GM19351 (cell line): ENCODE results near the gene CDYL2.

Experiments
- ATAC-seq: cut with Tn5 transposase; IDR thresholded peaks from one replicate; pipeline ENCODE4 v1.9.1; 2021; ENCODE audit warnings: mild to moderate bottlenecking, moderate library complexity; ENCODE audit not compliant: unreplicated experiment

CDYL2 gene

DNA sequence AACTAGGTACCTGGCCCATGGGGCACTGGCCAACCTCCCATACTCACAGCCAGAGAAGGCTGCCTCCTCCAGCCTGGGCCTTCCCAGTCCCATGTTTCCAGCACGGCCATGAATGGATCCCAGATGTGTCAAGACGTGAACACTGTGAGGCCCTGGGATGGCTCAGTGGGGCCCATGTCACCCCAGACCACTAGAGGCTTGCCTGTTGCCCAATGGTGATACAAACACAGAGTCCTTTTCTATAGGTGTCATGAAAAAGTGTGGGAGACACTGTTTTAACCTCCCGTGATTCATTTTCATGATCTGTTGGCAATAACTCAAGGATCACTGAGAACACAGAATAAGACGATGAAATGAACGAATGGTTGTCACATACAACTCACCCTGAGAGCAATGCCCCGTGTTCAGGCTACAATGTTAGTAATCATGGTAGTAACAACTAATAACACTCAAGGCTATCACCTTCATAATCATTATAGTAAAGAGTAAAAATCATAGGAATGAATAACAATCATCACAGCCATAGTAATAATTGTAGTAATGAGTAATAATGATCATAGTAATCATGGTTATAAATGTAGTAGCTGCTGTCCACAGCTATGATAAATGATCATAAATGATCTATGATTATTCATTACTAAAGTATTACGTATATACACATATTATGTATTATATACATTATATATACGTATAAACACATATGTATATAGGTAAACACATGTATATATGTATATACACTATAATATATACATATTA, 199.6 kb downstream of the CDYL2 start:
- ATAC-seq: no peak

DNA sequence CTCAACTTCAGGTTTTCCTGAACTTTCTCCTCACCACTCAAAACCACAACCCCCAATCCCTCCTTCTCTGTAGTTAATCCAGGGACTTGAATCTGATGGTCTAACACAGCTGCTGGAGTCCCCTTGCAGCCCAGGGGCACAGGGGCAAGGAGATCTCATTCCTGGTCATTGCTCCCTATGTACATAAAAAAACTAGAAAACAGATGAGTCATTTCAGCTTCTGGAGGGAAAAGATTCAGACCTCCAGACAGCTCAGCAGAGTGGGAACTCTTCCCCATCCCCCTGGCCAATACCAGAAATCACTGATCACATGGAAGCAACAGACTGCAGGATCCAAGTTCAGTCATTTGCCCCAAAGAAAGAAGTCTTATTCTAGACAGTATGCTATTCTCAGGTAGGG, 201.5 kb downstream of the CDYL2 start:
- ATAC-seq: no peak

GRCh38 chr16:80601182-80601581, 203.2 kb downstream of the CDYL2 start:
- ATAC-seq: no peak

GRCh38 chr16:80599466-80599865, 204.9 kb downstream of the CDYL2 start:
- ATAC-seq: no peak

DNA sequence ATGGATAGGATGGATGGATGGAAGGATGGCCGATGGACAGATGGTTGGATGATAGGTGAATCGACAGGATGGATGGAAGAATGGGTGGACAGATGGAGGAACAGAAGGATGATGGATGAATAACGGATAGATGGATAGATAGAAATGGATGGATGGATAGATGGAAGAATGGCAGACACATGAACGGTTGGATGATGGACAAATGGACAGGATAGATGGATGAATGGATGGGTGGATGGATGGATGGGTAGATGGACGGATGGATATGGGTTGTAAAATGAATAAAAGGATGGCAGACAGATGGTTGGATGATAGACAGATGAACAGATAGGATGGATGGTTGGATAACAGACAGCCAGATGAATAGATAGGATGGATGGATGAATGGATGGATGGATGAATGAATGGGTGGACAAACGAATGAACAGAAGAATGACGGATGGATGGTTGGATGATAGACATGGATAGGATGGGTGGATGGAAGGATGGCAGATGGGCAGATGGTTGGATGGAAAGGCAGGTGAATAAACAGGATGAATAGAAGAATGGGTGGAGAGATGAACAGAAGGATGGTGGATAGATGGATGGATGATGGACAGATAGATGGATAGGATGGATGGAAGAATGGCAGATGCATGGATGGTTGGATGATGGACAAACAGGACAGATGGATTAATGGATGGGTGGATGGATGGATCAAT, 207.7 kb downstream of the CDYL2 start:
- ATAC-seq: no peak

- no peak for ATAC-seq
These were observed 209.6 kb downstream of the CDYL2 start for GRCh38 chr16:80594756-80595155.

GRCh38 chr16:80592273-80592672, 212.1 kb downstream of the CDYL2 start:
- ATAC-seq: no peak

GRCh38 chr16:80591071-80591915, 213.1 kb downstream of the CDYL2 start:
- peak; percentile 58 for ATAC-seq

DNA sequence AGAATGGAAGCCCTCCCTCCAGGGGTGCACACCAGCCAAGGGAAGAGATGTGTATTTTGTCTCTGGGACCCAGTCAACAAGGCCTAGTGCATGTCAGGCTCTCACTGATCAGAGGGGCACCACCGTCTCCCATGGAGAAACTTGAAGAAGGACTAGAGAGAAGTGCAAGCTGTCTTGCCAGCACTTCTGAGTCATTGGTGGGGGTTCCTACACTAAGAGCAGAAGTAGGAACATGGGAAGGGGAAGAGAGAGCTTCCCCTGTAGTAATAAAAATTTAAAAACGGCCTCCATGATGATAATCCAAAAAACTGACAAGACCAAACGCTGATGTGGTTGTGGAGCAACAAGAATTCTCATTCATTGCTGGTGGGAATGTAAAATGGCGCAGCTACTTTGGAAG, 217.3 kb downstream of the CDYL2 start:
- no peak for ATAC-seq

DNA sequence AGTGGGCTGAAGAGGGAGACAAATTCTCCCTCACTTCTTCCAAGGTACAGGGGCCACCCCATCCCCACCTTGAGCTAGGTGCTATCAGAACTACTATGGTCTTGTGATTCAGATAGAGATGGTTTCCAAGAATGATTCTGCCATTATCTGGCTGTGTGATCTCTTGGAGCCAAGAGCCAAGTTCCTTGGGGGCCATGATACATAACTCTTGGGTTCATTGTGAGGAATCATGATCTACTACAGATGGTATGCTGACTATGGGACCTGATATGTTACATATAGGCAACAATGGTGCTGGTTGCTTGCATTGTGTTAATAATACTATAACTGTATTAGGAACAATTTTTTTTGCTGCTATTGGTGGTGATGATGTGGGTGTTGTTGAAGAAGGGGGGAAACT, 217.9 kb downstream of the CDYL2 start:
- no peak for ATAC-seq

GRCh38 chr16:80585764-80586163, 218.6 kb downstream of the CDYL2 start:
- ATAC-seq: peak; percentile 68

DNA sequence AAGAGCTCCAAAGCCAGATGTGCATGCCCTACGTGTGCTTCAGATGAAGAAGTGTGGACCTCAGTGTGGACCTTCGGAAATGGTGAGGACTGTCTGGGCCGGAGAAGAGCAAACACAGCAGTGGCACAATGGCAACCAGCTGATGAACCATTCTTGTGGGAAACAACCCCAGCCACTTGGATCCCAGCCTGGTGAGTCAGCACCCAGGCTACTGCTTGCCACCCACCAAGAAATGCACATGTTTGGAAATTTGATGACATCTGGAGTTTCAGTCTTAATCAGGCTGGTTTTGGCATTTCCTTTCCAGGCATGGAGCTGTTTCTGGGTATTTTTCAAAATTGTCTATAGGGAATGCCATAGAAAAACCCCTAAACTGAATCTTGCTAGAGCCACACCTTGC, 220.9 kb downstream of the CDYL2 start:
- no peak for ATAC-seq

DNA sequence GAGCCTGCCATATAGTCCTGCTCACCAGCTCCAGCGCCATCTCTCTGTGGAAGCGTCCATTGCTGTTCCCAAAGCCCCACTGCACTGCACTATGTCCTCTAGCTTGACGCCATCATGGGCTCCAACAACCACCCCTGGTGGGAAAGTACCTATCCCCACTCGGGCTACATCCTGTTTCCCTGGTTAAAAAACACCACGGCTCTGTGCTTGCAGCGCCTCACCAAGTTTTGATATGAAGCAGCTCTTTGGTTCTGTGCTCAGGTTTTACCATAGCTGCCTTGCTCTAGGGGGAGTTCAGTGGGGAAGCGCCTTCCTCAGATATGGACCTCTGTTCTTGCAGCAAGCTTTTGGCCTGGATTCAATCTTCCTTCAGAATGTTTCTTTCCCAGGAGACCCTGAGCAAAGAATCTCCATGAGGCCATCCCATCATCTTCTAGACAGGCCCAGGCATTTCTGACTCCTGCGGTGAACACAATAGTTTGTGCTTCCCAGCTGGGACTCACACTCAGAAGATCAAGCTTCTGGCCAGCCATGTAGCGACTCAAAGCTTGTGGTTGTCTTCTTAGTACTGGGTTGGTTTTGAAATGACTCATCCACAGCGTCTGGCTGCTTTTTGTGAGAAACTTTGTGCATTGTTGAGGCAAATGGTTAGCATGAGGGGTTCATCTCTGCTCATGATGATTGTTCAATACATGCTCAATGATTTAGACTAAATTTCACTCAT, 224.1 kb downstream of the CDYL2 start:
- ATAC-seq: peak; percentile 85

GRCh38 chr16:80577485-80578280, 226.7 kb downstream of the CDYL2 start:
- ATAC-seq: no peak

DNA sequence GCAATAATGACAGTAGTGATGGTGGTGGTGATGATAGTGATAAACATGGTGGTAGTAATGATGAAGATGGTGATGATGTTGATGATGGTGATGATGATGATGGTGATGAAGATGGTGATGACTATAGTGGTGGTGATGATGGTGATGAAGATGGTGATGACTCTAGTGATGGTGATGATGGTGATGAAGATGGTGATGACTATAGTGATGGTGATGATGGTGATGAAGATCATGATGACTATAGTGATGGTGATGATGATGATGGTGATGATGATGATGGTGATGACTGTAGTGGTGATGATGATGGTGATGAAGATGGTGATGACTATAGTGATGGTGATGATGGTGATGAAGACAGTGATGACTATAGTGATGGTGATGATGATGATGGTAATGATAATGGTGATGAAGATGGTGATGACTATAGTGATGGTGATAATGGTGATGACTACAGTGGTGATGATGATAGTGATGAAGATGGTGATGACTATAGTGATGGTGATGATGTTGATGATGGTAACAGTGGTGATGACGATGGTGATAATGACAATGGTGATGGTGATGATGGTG, 228.0 kb downstream of the CDYL2 start:
- no peak for ATAC-seq

DNA sequence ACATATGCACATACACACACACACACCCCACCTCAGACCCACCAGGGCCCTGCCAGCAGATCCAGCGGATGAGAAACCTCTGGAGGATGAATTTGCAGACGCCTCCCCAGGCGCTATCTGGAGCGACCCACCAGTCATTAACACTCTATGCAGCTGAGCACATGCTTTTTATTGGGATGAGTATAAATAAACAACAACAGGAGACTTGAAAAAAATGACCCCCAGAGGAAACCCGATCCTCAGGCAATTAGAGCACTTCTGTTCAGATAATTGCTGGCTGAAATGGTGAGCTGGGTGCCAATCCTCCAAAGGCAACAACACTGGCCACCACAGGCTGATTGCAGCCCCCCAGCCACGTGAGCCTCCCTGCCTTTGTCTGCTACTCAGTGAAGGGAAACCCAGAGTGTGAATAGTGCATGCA, 230.7 kb downstream of the CDYL2 start:
- ATAC-seq: no peak

- ATAC-seq: peak; percentile 23
These were observed 234.3 kb downstream of the CDYL2 start for GRCh38 chr16:80570106-80570478.

DNA sequence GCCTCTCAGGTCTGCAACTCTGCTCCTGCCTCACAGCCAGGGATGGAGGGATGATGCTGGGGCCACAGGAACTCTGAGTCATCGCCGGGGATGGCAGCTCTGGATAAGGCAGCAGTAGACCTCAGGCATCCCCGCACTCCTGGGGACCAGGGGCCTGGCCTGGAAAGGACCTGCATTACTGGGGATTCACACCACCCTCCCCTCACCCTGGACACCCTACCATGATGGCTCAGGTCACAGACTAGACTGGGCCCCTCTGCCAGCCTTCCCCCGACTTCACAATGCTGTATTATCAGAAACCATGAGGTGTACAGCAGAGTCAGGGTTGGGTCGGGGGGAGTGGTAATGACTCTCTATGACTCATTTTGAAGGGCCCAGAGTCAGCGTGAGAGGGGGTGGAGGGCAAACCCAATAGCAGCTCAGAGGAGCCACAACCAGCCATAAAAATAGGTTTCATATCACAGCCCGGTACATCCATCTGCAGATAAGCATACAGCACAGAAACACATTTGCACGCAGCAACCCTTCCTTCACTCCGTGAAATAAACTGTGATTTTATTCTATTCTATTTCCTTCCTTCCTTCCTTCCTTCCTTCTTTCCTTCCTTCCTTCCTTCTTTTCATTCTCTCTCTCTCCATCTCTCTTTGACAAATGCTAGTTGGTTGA, 234.8 kb downstream of the CDYL2 start:
- peak; percentile 95 for ATAC-seq

DNA sequence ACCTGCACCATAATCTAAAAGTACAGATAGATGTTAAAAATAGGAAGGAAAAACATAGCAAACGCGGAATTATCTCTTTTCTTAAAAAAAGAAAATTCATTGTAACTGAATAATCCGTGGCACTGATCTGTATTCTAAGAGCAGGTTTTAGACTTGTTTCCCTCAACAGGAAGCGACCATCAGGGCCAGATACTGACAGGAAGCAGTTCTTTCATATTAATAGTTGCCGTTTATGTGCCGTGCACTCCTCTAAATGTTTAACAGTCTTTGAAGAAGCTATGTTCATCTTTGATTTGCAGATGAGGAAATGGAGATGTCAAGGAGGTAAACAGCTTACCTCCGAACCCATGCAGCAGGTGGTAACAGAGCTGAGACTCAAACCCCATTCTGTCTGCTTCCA, 240.0 kb downstream of the CDYL2 start:
- ATAC-seq: no peak
